ENCODE data around the gene TCTA.

Gene TCTA

GRCh38 chr3:49410846-49411534 is 1.2 kb upstream of the TCTA start:
- no peak for DNase-seq (ENCODE audit: low read depth)

DNA sequence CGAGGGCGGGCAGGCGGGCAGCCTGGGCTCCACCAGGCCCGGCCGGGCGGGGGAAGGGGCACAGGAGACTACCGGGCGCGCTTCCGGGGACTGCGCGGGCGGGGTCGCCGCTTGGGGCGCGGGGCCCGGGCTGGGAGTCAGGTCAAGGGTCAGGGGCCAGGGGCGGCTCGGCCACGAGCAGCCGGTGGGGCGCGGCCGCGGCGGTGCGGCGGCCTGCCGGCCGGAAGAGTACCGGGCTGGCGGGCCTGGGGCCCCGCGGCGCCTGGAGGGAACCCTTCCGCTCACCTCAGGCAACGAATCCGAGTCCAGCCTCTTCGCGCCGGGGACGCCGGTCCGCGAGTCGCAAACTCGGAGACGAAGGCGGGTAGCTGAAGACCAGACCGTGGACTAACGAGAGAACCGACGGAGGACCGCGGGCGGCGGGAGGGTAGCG is 672 bp upstream of the TCTA start:
- DNase-seq (ENCODE audit: low read depth) = no peak

GRCh38 chr3:49412632-49413337 is 562 bp downstream of the TCTA start:
- DNase-seq (ENCODE audit: low read depth) = no peak

DNA sequence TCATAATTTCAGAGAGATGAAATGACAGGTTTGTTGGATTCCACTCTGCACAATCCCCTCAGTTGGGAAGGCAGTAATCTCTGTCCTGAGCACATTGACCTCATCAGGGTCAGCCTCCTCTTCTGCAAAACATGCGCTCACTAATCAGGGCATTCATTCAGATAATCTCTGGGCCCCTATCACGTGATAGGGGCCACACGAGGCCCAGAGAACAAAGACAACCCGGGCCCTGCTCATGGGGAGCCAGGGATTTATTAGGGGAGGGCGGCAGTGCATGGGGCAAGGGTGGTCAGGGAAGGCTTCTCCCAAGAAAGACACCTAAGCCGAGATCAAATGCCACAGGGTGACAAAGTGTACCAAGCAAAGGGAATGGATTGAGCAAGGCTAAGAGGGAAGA is 1.1 kb downstream of the TCTA start:
- DNase-seq (ENCODE audit: low read depth) = no peak

- no peak for DNase-seq (ENCODE audit: low read depth)
These were observed 2.5 kb downstream of the TCTA start for GRCh38 chr3:49414753-49415152.

GRCh38 chr3:49415931-49416601 is 3.8 kb downstream of the TCTA start:
- DNase-seq (ENCODE audit: low read depth) = no peak

- no peak for DNase-seq (ENCODE audit: low read depth)
These were observed 4.6 kb downstream of the TCTA start for GRCh38 chr3:49416867-49417266.

GRCh38 chr3:49417516-49418120 is 5.4 kb downstream of the TCTA start:
- DNase-seq (ENCODE audit: low read depth) = no peak

- no peak for DNase-seq (ENCODE audit: low read depth)
These were observed 9.7 kb downstream of the TCTA start for GRCh38 chr3:49421890-49422378.

- DNase-seq (ENCODE audit: low read depth) = no peak
These were observed 10.4 kb downstream of the TCTA start, which contains the start of gene AMT for GRCh38 chr3:49422379-49423248. Gene AMT, minus strand, starts transcription at chr3:49422473. Its CDS starts 23 bp downstream, at chr3:49422450.

DNA sequence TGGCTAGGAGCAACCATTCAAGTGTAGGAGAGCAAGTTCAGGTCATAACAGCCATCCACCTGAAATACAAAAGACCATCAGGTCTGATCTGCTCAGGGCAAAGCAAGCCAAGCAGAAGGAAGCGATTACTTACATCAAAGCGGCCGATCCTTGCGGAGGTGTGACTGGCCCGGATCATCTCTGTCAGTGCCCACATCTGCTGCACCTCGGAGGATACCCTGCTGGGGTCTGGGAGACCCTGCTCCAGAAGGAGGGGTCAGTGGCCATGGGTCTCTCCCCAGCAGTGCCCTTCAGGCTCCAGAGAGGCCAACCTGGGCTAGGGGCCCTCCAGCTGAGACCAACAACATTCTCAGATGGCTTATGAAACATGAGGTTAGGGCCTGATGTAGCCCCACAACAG is 12.6 kb downstream of the TCTA start:
- no peak for DNase-seq (ENCODE audit: low read depth)

DNA sequence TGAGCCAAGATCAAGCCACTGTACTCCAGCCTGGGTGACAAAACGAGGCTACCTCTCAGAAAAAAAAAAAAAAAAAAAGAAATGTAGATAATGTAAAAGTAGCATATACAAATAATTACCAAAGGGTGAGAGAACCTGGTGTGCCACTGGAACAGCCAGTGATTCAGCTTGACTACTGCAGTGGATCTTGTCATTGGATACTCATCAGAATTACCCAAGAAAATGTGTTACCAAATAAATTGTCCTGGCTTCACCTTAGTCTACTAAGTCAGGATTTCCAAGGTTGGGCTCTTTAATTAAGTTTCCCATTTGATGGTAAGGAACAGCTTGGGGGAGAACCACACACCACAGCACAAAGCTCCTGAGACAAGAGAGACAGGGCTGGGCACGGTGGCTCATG is 15.4 kb downstream of the TCTA start:
- no peak for DNase-seq (ENCODE audit: low read depth)

DNA sequence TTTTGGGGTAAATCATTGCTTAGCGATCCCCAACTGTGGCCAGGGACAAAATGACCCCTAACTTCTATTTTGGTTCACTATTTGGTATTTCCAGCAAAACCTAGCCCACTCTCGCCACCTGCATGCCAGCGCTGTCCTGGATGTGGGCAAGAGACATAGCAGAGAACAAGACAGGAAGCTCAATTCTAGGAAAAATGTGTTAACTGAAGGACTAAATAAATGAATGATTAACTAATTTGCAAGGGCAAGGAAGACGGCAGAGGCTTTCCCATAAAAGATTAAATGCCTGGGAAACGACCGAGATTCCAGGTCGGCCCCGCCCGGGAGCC is 16.5 kb downstream of the TCTA start:
- no peak for DNase-seq (ENCODE audit: low read depth)

GRCh38 chr3:49434731-49435130 is 22.5 kb downstream of the TCTA start:
- DNase-seq (ENCODE audit: low read depth) = no peak

GRCh38 chr3:49445391-49445790 is 33.2 kb downstream of the TCTA start:
- DNase-seq (ENCODE audit: low read depth) = no peak

DNA sequence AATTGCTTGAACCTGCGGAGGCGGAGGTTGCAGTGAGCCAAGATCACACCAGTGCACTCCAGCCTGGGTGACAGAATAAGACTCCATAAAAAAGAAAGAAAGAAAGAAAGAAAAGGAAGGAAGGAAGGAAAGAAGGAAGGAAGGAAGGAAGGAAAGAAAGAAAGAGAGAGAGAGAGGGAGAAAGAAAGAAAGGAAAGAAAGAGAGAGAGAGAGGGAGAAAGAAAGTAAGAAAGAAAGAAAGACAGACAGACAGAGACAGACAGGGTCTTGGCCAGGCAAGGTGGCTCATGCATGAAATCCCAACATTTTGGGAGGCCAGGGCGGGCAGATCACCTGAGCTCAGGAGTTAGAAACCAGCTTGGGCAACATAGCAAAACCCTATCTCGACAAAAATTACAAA is 41.4 kb downstream of the TCTA start:
- DNase-seq (ENCODE audit: low read depth) = no peak

- DNase-seq (ENCODE audit: low read depth) = no peak
These were observed 42.2 kb downstream of the TCTA start for GRCh38 chr3:49454458-49454857.

DNA sequence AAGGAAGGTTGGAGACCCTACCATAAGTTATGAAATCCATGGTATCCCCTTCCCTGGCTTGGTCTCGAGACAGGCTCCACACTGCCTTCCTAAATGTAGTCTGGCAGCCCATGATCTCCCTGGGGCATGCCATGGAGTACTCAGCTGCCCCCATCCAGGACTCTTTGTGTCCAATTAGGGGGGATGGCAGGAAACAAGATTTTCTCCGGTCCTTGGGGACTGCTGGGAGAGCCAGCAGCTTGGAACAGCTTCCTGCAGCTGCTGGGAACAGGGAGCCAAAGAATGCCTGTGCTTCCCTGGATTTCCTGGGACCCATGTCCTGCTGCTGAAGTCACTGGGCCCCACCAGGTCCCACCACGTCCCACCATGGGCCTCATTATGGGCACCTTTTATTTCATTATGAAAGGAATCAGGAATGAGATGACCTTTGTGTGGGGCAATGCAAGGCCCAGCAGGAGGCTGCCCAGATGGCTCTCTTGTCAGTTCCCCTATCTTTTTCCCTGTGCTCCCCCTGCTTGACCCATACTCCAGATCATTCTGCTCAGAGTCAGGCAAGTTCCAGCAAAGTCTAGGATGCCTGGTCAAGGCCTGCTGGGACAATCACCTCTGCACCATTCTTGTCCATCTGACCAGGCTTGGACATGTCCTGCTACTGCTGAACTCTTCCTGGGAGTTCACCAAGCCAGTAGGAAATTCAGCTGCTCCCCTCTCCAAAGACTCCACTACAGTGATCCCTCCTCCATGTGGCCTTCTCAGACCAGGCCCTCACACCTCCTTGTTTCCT is 42.9 kb downstream of the TCTA start:
- DNase-seq (ENCODE audit: low read depth) = no peak

- no peak for DNase-seq (ENCODE audit: low read depth)
These were observed 44.2 kb downstream of the TCTA start for GRCh38 chr3:49456466-49456865.

DNA sequence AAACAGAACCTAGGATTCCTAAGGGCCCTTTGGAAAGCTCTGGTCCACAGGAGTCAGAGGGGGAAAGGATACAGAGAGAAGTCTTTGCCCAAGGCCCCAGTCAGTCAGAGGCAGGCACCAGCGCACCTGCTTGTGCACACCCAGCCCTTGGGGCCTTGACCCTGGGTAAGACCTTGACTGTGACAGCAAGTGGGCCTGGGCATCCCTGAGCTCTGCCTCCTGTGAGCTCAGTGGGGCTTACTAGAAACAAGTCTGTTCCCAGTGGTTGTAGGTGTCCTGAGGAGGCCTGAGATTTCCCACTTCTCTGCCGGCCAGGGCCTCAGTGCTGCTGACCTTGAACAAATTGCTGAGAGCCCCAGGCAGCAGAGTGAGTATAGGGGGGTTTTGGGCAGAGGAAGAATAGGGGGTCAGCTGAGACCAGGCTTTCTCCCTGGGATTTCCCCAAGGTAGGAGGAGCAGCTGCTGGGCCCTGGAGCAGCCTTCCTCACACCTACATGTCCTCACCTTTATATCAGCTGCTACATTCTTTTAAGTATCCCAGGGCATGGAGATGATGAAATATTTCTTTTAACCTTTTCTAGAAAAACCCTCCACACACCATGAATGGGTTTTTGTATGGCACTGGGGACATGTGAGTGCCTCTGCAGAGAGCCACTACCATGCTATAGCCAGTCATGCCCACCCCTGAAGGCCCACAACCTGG is 48.1 kb downstream of the TCTA start:
- DNase-seq (ENCODE audit: low read depth) = no peak
